HCT116 (cell line): ENCODE data around the gene CLEC16A. TPM values are rescaled to one million over a fixed set of nuclear protein-coding genes. Genes with fewer than 3 reads are reported as not detected.

ENCODE experiments used
- ATAC-seq: fragments of 200-7000 bp; cut with Tn5 transposase; 2 replicates; pipeline ENCODE4 v1.9.1; 2020; ENCODE audit warnings: mild to moderate bottlenecking, moderate library complexity
- BruUV-seq: library from RNA; stranded (reverse); fragments of 400-500 nt; replicated peaks from 2 replicates; lab custom pipeline; 2021; lab: Mats Ljungman, UMichigan
- CTCF ChIA-PET: fragments of 300-600 bp; sonication (Branson Sonifier 250); formaldehyde crosslinking; loops from one replicate; lab custom pipeline; 2021; ENCODE audit warnings: antibody characterized with exemption; lab: Charles Lee
- POLR2A ChIA-PET: fragments of 300-600, 350-600 bp; sonication (Branson Sonifier 250); formaldehyde crosslinking; loops from one replicate; lab custom pipeline; 2021; ENCODE audit warnings: antibody characterized with exemption; lab: Charles Lee
- RAD21 ChIA-PET, 2 experiments: fragments of 300-600 bp; sonication (Branson Sonifier 250); formaldehyde crosslinking; loops; one replicate each; lab custom pipeline; 2023; ENCODE audit warnings: low total read pairs in 2 of 2; ENCODE audit not compliant: uncharacterized antibody in 2 of 2, unreplicated experiment in 2 of 2, low non-redundant PET in 1 of 2; lab: Charles Lee
- DNase-seq: peaks from one replicate; pipeline ENCODE4 v3.0.0-alpha.2; 2010; ENCODE audit warnings: low read depth, low spot score
- H2AFZ ChIP-seq: fragments of 200-600 bp; shearing (Covaris generic), sonication (generic); 2 replicates; pipeline ENCODE4 v1.6.1; 2017; ENCODE audit warnings: low read depth, mixed run types, mixed read lengths, antibody characterized with exemption, low read length; ENCODE audit not compliant: poor library complexity, severe bottlenecking
- H3K27ac ChIP-seq: 2 replicates; pipeline ENCODE4 v1.5.1; 2012; ENCODE audit warnings: low read depth, low read length
- H3K27me3 ChIP-seq: fragments of 200-600 bp; sonication (generic); 2 replicates; pipeline ENCODE4 v1.6.1; 2016; ENCODE audit warnings: mixed run types, low read length, mixed read lengths; ENCODE audit not compliant: insufficient read depth
- H3K36me3 ChIP-seq, 2 experiments: fragments of 200-500 bp in 1 of 2; fragments of 200-600 bp in 1 of 2; sonication (Bioruptor generic) in 1 of 2; sonication (generic) in 1 of 2; 2 replicates each; pipeline versions ENCODE4 v1.5.1 to v1.6.1; 2014 to 2016; ENCODE audit warnings: low read length in 2 of 2, inconsistent platforms in 1 of 2, mixed read lengths in 1 of 2, mixed run types in 1 of 2; ENCODE audit not compliant: insufficient read depth in 2 of 2, control insufficient read depth in 1 of 2
- H3K4me1 ChIP-seq, 2 experiments: fragments of 200-600 bp in 1 of 2; sonication (generic) in 1 of 2; 2 replicates each; pipeline versions ENCODE4 v1.5.1 to v1.6.1; 2012 to 2017; ENCODE audit warnings: low read length in 2 of 2, inconsistent platforms in 1 of 2, mild to moderate bottlenecking in 1 of 2, mixed read lengths in 1 of 2, mixed run types in 1 of 2, moderate library complexity in 1 of 2; ENCODE audit not compliant: insufficient read depth in 2 of 2, control insufficient read depth in 1 of 2
- H3K4me2 ChIP-seq: fragments of 200-600 bp; sonication (generic); 2 replicates; pipeline ENCODE4 v1.6.1; 2017; ENCODE audit warnings: mixed run types, low read length, mixed read lengths
- H3K4me3 ChIP-seq, 2 experiments: fragments of 200-600 bp in 1 of 2; sonication (generic) in 1 of 2; replicated peaks in 1 of 2; 2 replicates each; pipeline ENCODE4 v1.5.1; 2011 to 2016; ENCODE audit warnings: low read length in 2 of 2, control low read depth in 1 of 2, low read depth in 1 of 2, mild to moderate bottlenecking in 1 of 2, mixed read lengths in 1 of 2, mixed run types in 1 of 2
- H3K79me2 ChIP-seq: fragments of 200-600 bp; sonication (generic); 2 replicates; pipeline ENCODE4 v1.6.1; 2017; ENCODE audit warnings: mild to moderate bottlenecking, mixed run types, low read length, moderate library complexity, mixed read lengths; ENCODE audit not compliant: insufficient read depth
- H3K9ac ChIP-seq: fragments of 200-600 bp; sonication (generic); 2 replicates; pipeline ENCODE4 v1.6.1; 2016; ENCODE audit warnings: low read length, mixed read lengths
- H3K9me2 ChIP-seq: fragments of 200-600 bp; sonication (generic), shearing (Covaris generic); 2 replicates; pipeline ENCODE4 v1.6.1; 2017; ENCODE audit warnings: mixed run types, mild to moderate bottlenecking, moderate library complexity; ENCODE audit not compliant: insufficient read depth
- H3K9me3 ChIP-seq, 2 experiments: fragments of 200-500 bp in 1 of 2; fragments of 200-600 bp in 1 of 2; sonication (Bioruptor generic) in 1 of 2; sonication (generic) in 1 of 2; 2 replicates each; pipeline ENCODE4 v1.6.1; 2014 to 2017; ENCODE audit warnings: low read length in 2 of 2, mixed read lengths in 2 of 2, inconsistent platforms in 1 of 2, low read depth in 1 of 2, mild to moderate bottlenecking in 1 of 2, mixed run types in 1 of 2, moderate library complexity in 1 of 2; ENCODE audit not compliant: control insufficient read depth in 1 of 2, insufficient read depth in 1 of 2
- H4K20me1 ChIP-seq: fragments of 200-600 bp; sonication (generic), shearing (Covaris generic); 2 replicates; pipeline ENCODE4 v1.6.1; 2017; ENCODE audit warnings: mixed run types, mild to moderate bottlenecking, moderate library complexity; ENCODE audit not compliant: insufficient read depth
- CBX3 ChIP-seq: IDR thresholded peaks from 2 replicates; pipeline ENCODE4 v1.6.1; 2012; ENCODE audit warnings: low read depth
- CTCF ChIP-seq, 3 experiments: fragments of 200-600 bp in 1 of 3; sonication (generic) in 1 of 3; IDR thresholded peaks in 2 of 3; conservative IDR thresholded peaks in 1 of 3; 2 replicates each; pipeline ENCODE4 v1.5.1; 2012 to 2017; ENCODE audit warnings: low read depth in 2 of 3, low read length in 2 of 3, antibody characterized with exemption in 1 of 3, borderline replicate concordance in 1 of 3, control low read depth in 1 of 3, mild to moderate bottlenecking in 1 of 3, mixed read lengths in 1 of 3, mixed run types in 1 of 3, moderate library complexity in 1 of 3; ENCODE audit not compliant: insufficient read depth in 1 of 3
- EGR1 ChIP-seq: IDR thresholded peaks from 2 replicates; pipeline ENCODE4 v1.6.1; 2012; ENCODE audit warnings: low read depth
- EZH2 ChIP-seq: fragments of 200-600 bp; sonication (generic); IDR thresholded peaks from 2 replicates; pipeline ENCODE4 v1.6.1; 2017; ENCODE audit warnings: antibody characterized with exemption, mixed run types
- EZH2phosphoT487 ChIP-seq: fragments of 200-600 bp; IDR thresholded peaks from 2 replicates; pipeline ENCODE4 v1.6.1; 2018; ENCODE audit warnings: antibody characterized with exemption, borderline replicate concordance
- JUND ChIP-seq: IDR thresholded peaks from 2 replicates; pipeline ENCODE4 v1.6.1; 2012
- POLR2AphosphoS5 ChIP-seq: IDR thresholded peaks from 2 replicates; pipeline ENCODE4 v1.6.1; 2011; ENCODE audit warnings: mild to moderate bottlenecking, low read depth, low read length, moderate library complexity
- RAD21 ChIP-seq: IDR thresholded peaks from 2 replicates; pipeline ENCODE4 v1.6.1; 2012; ENCODE audit warnings: low read depth, mild to moderate bottlenecking
- SRF ChIP-seq: IDR thresholded peaks from 2 replicates; pipeline ENCODE4 v1.6.1; 2012; ENCODE audit warnings: low read depth
- TCF7L2 ChIP-seq: IDR thresholded peaks from 2 replicates; pipeline ENCODE4 v1.7.0; 2011; ENCODE audit warnings: borderline replicate concordance, inconsistent platforms; ENCODE audit not compliant: insufficient read depth, insufficient read length; ENCODE audit errors: extremely low read depth
- ZFX ChIP-seq: fragments of 450-650 bp; IDR thresholded peaks from 2 replicates; pipeline ENCODE4 v1.6.1; 2017
- intact Hi-C: fragments of 100-400 bp; cut with micrococcal nuclease; formaldehyde crosslinking; loops from 2 replicates; pipeline ENCODE4 v1.10.0; 2022
- total RNA-seq: library from RNA; stranded (reverse); gene quantifications from one replicate; pipeline ENCODE4 v1.2.1, GENCODE V29; 2021; ENCODE audit not compliant: unreplicated experiment
- TF ChIP-seq, protein P1 (sequence below): IDR thresholded peaks from 2 replicates; pipeline ENCODE4 v1.6.1; 2012; ENCODE audit warnings: low read depth
- TF ChIP-seq, protein P2 (sequence below): IDR thresholded peaks from 2 replicates; pipeline ENCODE4 v1.6.1; 2012
- TF ChIP-seq, protein P3 (sequence below): IDR thresholded peaks from 2 replicates; pipeline ENCODE4 v1.6.1; 2012
- TF ChIP-seq, protein P4 (sequence below): IDR thresholded peaks from 2 replicates; pipeline ENCODE4 v1.6.1; 2011; ENCODE audit warnings: mild to moderate bottlenecking, low read length, moderate library complexity; ENCODE audit not compliant: insufficient replicate concordance; ENCODE audit errors: extremely low read depth

The CLEC16A gene
- total RNA-seq, 1 experiment from 2014 or later: 18.0 TPM

- Histone ChIP-seq H3K27me3 (no peaks in the 10 kb centered on the region), H3K4me3 (no peak overlapping the region), H3K36me3 (no peaks in the 10 kb centered on the region), H3K4me2 (no peak overlapping the region)
- ATAC-seq: no peak
- TF ChIP-seq CBX3: no peak
- TF ChIP-seq, protein P1, sequence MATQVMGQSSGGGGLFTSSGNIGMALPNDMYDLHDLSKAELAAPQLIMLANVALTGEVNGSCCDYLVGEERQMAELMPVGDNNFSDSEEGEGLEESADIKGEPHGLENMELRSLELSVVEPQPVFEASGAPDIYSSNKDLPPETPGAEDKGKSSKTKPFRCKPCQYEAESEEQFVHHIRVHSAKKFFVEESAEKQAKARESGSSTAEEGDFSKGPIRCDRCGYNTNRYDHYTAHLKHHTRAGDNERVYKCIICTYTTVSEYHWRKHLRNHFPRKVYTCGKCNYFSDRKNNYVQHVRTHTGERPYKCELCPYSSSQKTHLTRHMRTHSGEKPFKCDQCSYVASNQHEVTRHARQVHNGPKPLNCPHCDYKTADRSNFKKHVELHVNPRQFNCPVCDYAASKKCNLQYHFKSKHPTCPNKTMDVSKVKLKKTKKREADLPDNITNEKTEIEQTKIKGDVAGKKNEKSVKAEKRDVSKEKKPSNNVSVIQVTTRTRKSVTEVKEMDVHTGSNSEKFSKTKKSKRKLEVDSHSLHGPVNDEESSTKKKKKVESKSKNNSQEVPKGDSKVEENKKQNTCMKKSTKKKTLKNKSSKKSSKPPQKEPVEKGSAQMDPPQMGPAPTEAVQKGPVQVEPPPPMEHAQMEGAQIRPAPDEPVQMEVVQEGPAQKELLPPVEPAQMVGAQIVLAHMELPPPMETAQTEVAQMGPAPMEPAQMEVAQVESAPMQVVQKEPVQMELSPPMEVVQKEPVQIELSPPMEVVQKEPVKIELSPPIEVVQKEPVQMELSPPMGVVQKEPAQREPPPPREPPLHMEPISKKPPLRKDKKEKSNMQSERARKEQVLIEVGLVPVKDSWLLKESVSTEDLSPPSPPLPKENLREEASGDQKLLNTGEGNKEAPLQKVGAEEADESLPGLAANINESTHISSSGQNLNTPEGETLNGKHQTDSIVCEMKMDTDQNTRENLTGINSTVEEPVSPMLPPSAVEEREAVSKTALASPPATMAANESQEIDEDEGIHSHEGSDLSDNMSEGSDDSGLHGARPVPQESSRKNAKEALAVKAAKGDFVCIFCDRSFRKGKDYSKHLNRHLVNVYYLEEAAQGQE: no peak
- no peak for TF ChIP-seq EGR1
- no peak for TF ChIP-seq RAD21
- TF ChIP-seq CTCF (IDR thresholded peaks at IDR 0.05 in 2 of 3, conservative IDR thresholded peaks at IDR 0.05 in 1 of 3; ENCODE audit: borderline replicate concordance in 1 of 3, insufficient read depth in 1 of 3, low read depth in 2 of 3, low read length in 2 of 3): no peak
- TF ChIP-seq, protein P2, sequence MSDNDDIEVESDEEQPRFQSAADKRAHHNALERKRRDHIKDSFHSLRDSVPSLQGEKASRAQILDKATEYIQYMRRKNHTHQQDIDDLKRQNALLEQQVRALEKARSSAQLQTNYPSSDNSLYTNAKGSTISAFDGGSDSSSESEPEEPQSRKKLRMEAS: no peak
- no peak for TF ChIP-seq TCF7L2
- TF ChIP-seq, protein P3, sequence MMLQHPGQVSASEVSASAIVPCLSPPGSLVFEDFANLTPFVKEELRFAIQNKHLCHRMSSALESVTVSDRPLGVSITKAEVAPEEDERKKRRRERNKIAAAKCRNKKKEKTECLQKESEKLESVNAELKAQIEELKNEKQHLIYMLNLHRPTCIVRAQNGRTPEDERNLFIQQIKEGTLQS: no peak
- no peak for TF ChIP-seq EZH2
- no peak for TF ChIP-seq POLR2AphosphoS5
- TF ChIP-seq SRF: no peak
- TF ChIP-seq JUND: no peak
- TF ChIP-seq EZH2phosphoT487: no peak
- TF ChIP-seq, protein P4, sequence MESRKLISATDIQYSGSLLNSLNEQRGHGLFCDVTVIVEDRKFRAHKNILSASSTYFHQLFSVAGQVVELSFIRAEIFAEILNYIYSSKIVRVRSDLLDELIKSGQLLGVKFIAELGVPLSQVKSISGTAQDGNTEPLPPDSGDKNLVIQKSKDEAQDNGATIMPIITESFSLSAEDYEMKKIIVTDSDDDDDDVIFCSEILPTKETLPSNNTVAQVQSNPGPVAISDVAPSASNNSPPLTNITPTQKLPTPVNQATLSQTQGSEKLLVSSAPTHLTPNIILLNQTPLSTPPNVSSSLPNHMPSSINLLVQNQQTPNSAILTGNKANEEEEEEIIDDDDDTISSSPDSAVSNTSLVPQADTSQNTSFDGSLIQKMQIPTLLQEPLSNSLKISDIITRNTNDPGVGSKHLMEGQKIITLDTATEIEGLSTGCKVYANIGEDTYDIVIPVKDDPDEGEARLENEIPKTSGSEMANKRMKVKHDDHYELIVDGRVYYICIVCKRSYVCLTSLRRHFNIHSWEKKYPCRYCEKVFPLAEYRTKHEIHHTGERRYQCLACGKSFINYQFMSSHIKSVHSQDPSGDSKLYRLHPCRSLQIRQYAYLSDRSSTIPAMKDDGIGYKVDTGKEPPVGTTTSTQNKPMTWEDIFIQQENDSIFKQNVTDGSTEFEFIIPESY: no peak
- no peak for TF ChIP-seq ZFX
- TF ChIP-seq, all 23 proteins: peak for 0
- BruUV-seq: no TSS peak
- no peaks in the 10 kb centered on the region for H3K79me2 ChIP-seq
- H3K4me1 ChIP-seq: peaks cover 2 to 3% of the 10 kb centered on the region in 2 experiments; a peak in 2 of 4 replicates
- no peaks in the 10 kb centered on the region for H4K20me1 ChIP-seq
- no peak overlapping the region for H3K27ac ChIP-seq
- ChIA-PET RAD21 (no interaction called here), POLR2A (no interaction called here), CTCF (no interaction called here)
- H2AFZ ChIP-seq: no peak overlapping the region
- H3K9ac ChIP-seq: no peak overlapping the region
- no peak for DNase-seq
- no peaks in the 10 kb centered on the region for H3K9me3 ChIP-seq
- H3K9me2 ChIP-seq: no peaks in the 10 kb centered on the region
- intact Hi-C loops: no loop called here
These were observed 280.7 kb downstream of the CLEC16A start for GRCh38 chr16:11224894-11225676.
